Medulla oblongata (tissue), 1 donor: ENCODE data around the gene DYRK1A.
"Not testable (repeated sequence)": the region's sequence is repeated elsewhere in the genome, so short reads cannot be mapped to it uniquely, and the experiment has no call there.

Experiments
- DNase-seq: peaks from one replicate; pipeline ENCODE4 v3.0.0-alpha.2; 2015; ENCODE audit errors: extremely low spot score

DYRK1A gene

GRCh38 chr21:37527716-37528115 is 161.1 kb downstream of the DYRK1A start:
- DNase-seq, result no peak

- no peak for DNase-seq
Measured at GRCh38 chr21:37528150-37528937, 161.8 kb downstream of the DYRK1A start.

- DNase-seq, result no peak
Measured at GRCh38 chr21:37529649-37530048, 163.1 kb downstream of the DYRK1A start.

- DNase-seq, result no peak
Measured at GRCh38 chr21:37530901-37531351, 164.4 kb downstream of the DYRK1A start.

GRCh38 chr21:37531431-37531932 is 164.9 kb downstream of the DYRK1A start:
- peak; percentile 12 for DNase-seq

GRCh38 chr21:37532868-37533780 is 166.6 kb downstream of the DYRK1A start:
- no peak for DNase-seq

GRCh38 chr21:37534431-37534830 is 167.9 kb downstream of the DYRK1A start:
- no peak for DNase-seq

GRCh38 chr21:37535130-37535529 is 168.6 kb downstream of the DYRK1A start:
- no peak for DNase-seq

GRCh38 chr21:37535672-37536071 is 169.1 kb downstream of the DYRK1A start:
- DNase-seq, result no peak

- DNase-seq, result no peak
Measured at GRCh38 chr21:37536616-37537278, 170.2 kb downstream of the DYRK1A start.

- no peak for DNase-seq
Measured at GRCh38 chr21:37537391-37537996, 170.9 kb downstream of the DYRK1A start.

- no peak for DNase-seq
Measured at GRCh38 chr21:37538971-37539590, 172.5 kb downstream of the DYRK1A start.

- not testable (repeated sequence) for DNase-seq
Measured at GRCh38 chr21:37541128-37541527, 174.6 kb downstream of the DYRK1A start.

- DNase-seq, result no peak
Measured at GRCh38 chr21:37542512-37542911, 175.9 kb downstream of the DYRK1A start.

GRCh38 chr21:37546299-37546908 is 179.8 kb downstream of the DYRK1A start:
- DNase-seq, result no peak

GRCh38 chr21:37546949-37547614 is 180.5 kb downstream of the DYRK1A start:
- no peak for DNase-seq

GRCh38 chr21:37547615-37548200 is 181.1 kb downstream of the DYRK1A start:
- DNase-seq, result no peak

- no peak for DNase-seq
Measured at GRCh38 chr21:37548521-37548981, 182.0 kb downstream of the DYRK1A start.

GRCh38 chr21:37549730-37550129 is 183.2 kb downstream of the DYRK1A start:
- not testable (repeated sequence) for DNase-seq
